BE2C (cell line): ENCODE measurements around the gene STK38L.

ENCODE experiments used
- DNase-seq: peaks from one replicate; pipeline ENCODE4 v3.0.0-alpha.2; 2020
- H3K27me3 ChIP-seq: fragments of 250-450 bp; sonication (Bioruptor Pico); 2 replicates; pipeline ENCODE4 v1.5.1; 2020; ENCODE audit warnings: mild to moderate bottlenecking
- H3K36me3 ChIP-seq: fragments of 250-450 bp; sonication (Bioruptor Pico); 2 replicates; pipeline ENCODE4 v1.5.1; 2020; ENCODE audit warnings: mild to moderate bottlenecking
- H3K4me1 ChIP-seq: fragments of 250-450 bp; sonication (Bioruptor Pico); 2 replicates; pipeline ENCODE4 v1.5.1; 2020
- H3K4me3 ChIP-seq: 2 replicates; pipeline ENCODE4 v1.5.1; 2011; ENCODE audit warnings: low read depth, low read length
- H3K9me3 ChIP-seq: fragments of 250-450 bp; sonication (Bioruptor Pico); 2 replicates; pipeline ENCODE4 v1.5.1; 2020
- CTCF ChIP-seq: IDR thresholded peaks from 2 replicates; pipeline ENCODE4 v1.5.1; 2012; ENCODE audit warnings: mild to moderate bottlenecking, low read depth, low read length

STK38L gene

GRCh38 chr12:27347779-27348178, 103.7 kb downstream of the STK38L start:
- Histone ChIP-seq H3K4me1 (no peaks in the 10 kb centered on the region), H3K27me3 (peaks cover 13% of the 10 kb centered on the region; the same call in 1 of the 2 replicates), H3K36me3 (no peaks in the 10 kb centered on the region), H3K4me3 (no peak overlapping the region), H3K9me3 (no peaks in the 10 kb centered on the region)
- TF ChIP-seq CTCF = no peak
- DNase-seq = no peak

- no peak for TF ChIP-seq CTCF
- no peak for DNase-seq
- Histone ChIP-seq H3K9me3 (no peaks in the 10 kb centered on the region), H3K27me3 (peaks cover 22% of the 10 kb centered on the region), H3K4me3 (no peak overlapping the region), H3K4me1 (no peaks in the 10 kb centered on the region), H3K36me3 (no peaks in the 10 kb centered on the region)
Observed at GRCh38 chr12:27351476-27351875, 107.4 kb downstream of the STK38L start.

- H3K27me3 ChIP-seq = peaks cover 23% of the 10 kb centered on the region
- H3K4me1 ChIP-seq = no peaks in the 10 kb centered on the region
- no peak for DNase-seq
- H3K4me3 ChIP-seq = no peak overlapping the region
- TF ChIP-seq CTCF = no peak
- no peaks in the 10 kb centered on the region for H3K9me3 ChIP-seq
- no peaks in the 10 kb centered on the region for H3K36me3 ChIP-seq
Observed at GRCh38 chr12:27355486-27355885, 111.4 kb downstream of the STK38L start.

- Histone ChIP-seq H3K36me3 (no peaks in the 10 kb centered on the region), H3K27me3 (peaks cover 25% of the 10 kb centered on the region), H3K4me3 (no peak overlapping the region), H3K4me1 (no peaks in the 10 kb centered on the region), H3K9me3 (no peaks in the 10 kb centered on the region)
- no peak for TF ChIP-seq CTCF
- no peak for DNase-seq
Observed at GRCh38 chr12:27355979-27356378, 111.9 kb downstream of the STK38L start.

- Histone ChIP-seq H3K4me3 (no peak overlapping the region), H3K9me3 (no peaks in the 10 kb centered on the region), H3K36me3 (no peaks in the 10 kb centered on the region), H3K4me1 (no peaks in the 10 kb centered on the region), H3K27me3 (peaks cover 33% of the 10 kb centered on the region)
- DNase-seq = no peak
- no peak for TF ChIP-seq CTCF
Observed at GRCh38 chr12:27359578-27360340, 115.7 kb downstream of the STK38L start.

- Histone ChIP-seq H3K4me1 (no peaks in the 10 kb centered on the region), H3K9me3 (no peaks in the 10 kb centered on the region), H3K36me3 (no peaks in the 10 kb centered on the region), H3K4me3 (no peak overlapping the region), H3K27me3 (peaks cover 23% of the 10 kb centered on the region)
- TF ChIP-seq CTCF = no peak
- DNase-seq = no peak
Observed at GRCh38 chr12:27361372-27361771, 117.3 kb downstream of the STK38L start.
